Fibroblast of skin of back (primary cell): ENCODE measurements around the gene RNF168.
"Not testable (repeated sequence)": the region's sequence is repeated elsewhere in the genome, so short reads cannot be mapped to it uniquely, and the experiment has no call there.

ENCODE experiments used
- DNase-seq: peaks from one replicate; pipeline ENCODE4 v3.0.0-alpha.2; 2013

RNF168 gene

GRCh38 chr3:196514913-196515621, 11.5 kb upstream of the RNF168 start, which contains the start of gene SMCO1:
SMCO1 (minus strand) TSS chr3:196515346; CDS start chr3:196515209, 137 bp downstream.
- no peak for DNase-seq

- DNase-seq: no peak
These were observed 10.8 kb upstream of the RNF168 start for GRCh38 chr3:196514350-196514716.

- peak; percentile 51 for DNase-seq
These were observed 10.3 kb upstream of the RNF168 start for GRCh38 chr3:196513697-196514349.

- not testable (repeated sequence) for DNase-seq
These were observed 8.3 kb upstream of the RNF168 start for GRCh38 chr3:196511646-196512425.

GRCh38 chr3:196511108-196511507, 7.5 kb upstream of the RNF168 start:
- DNase-seq: not testable (repeated sequence)

- DNase-seq: no peak
These were observed 3.1 kb upstream of the RNF168 start for GRCh38 chr3:196506687-196507086.

- no peak for DNase-seq
These were observed 988 bp upstream of the RNF168 start for GRCh38 chr3:196504556-196504955.

GRCh38 chr3:196504077-196504398, 470 bp upstream of the RNF168 start:
- DNase-seq: not testable (repeated sequence)

GRCh38 chr3:196502775-196503195, 783 bp downstream of the RNF168 start:
- DNase-seq: peak; percentile 88

- peak; percentile 17 for DNase-seq
These were observed 2.1 kb downstream of the RNF168 start for GRCh38 chr3:196501316-196502044.

GRCh38 chr3:196499807-196500524, 3.6 kb downstream of the RNF168 start:
- DNase-seq: no peak

GRCh38 chr3:196499061-196499460, 4.5 kb downstream of the RNF168 start:
- DNase-seq: peak; percentile 38

GRCh38 chr3:196498297-196498696, 5.3 kb downstream of the RNF168 start:
- DNase-seq: no peak

GRCh38 chr3:196496183-196496582, 7.4 kb downstream of the RNF168 start:
- DNase-seq: no peak

GRCh38 chr3:196493292-196493691, 10.3 kb downstream of the RNF168 start:
- no peak for DNase-seq

- DNase-seq: no peak
These were observed 11.5 kb downstream of the RNF168 start for GRCh38 chr3:196492080-196492479.

- no peak for DNase-seq
These were observed 13.8 kb downstream of the RNF168 start for GRCh38 chr3:196489747-196490146.

GRCh38 chr3:196486263-196486662, 17.3 kb downstream of the RNF168 start:
- DNase-seq: no peak

- no peak for DNase-seq
These were observed 25.9 kb downstream of the RNF168 start for GRCh38 chr3:196477678-196478077.

- DNase-seq: no peak
These were observed 31.3 kb downstream of the RNF168 start for GRCh38 chr3:196472286-196472685.

- peak; percentile 59 for DNase-seq
These were observed 32.0 kb downstream of the RNF168 start for GRCh38 chr3:196471551-196471950.

GRCh38 chr3:196470182-196470581, 33.4 kb downstream of the RNF168 start:
- DNase-seq: not testable (repeated sequence)
